GM12873 (cell line): Measurements from ENCODE around the gene C8B.

ENCODE experiments used
- TF ChIP-seq, protein P1 (sequence below): IDR thresholded peaks from 2 replicates; pipeline ENCODE4 v1.5.1; 2012; ENCODE audit warnings: low read depth, mild to moderate bottlenecking, moderate library complexity, low read length, control low read depth; ENCODE audit not compliant: insufficient read depth; ENCODE audit errors: missing control alignments

C8B gene

DNA sequence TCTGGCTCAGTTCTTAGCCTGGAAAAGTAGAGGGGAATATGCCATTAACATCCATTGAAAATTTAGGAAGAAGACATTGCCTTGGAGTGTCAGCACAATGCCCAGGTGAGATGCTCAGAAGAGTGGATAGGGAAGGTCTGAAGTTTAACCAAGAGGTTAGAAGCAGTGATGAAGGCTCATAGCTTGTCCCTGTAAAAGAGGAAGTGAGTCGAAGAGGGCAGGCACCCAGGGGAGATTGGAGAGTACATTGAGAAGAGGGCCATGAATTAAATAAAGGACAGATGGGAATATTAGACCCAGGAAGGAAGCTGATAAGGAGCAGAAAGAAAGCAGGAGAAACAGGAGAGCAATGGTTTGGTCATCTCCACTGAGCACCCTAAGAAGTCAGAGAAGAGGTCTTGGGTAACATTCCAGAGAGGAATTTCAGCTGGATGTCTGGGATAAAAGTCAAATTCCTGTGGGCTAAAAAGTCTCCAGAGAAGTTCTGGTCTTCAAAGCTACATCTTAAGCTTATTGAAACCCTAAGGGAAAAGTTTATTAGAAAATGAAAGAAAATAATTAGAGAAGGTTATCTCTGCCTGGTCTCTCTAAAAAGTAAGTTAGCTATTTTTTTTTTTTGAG lies 17.3 kb downstream of the C8B start:
- TF ChIP-seq, protein P1, sequence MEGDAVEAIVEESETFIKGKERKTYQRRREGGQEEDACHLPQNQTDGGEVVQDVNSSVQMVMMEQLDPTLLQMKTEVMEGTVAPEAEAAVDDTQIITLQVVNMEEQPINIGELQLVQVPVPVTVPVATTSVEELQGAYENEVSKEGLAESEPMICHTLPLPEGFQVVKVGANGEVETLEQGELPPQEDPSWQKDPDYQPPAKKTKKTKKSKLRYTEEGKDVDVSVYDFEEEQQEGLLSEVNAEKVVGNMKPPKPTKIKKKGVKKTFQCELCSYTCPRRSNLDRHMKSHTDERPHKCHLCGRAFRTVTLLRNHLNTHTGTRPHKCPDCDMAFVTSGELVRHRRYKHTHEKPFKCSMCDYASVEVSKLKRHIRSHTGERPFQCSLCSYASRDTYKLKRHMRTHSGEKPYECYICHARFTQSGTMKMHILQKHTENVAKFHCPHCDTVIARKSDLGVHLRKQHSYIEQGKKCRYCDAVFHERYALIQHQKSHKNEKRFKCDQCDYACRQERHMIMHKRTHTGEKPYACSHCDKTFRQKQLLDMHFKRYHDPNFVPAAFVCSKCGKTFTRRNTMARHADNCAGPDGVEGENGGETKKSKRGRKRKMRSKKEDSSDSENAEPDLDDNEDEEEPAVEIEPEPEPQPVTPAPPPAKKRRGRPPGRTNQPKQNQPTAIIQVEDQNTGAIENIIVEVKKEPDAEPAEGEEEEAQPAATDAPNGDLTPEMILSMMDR, result no peak

DNA sequence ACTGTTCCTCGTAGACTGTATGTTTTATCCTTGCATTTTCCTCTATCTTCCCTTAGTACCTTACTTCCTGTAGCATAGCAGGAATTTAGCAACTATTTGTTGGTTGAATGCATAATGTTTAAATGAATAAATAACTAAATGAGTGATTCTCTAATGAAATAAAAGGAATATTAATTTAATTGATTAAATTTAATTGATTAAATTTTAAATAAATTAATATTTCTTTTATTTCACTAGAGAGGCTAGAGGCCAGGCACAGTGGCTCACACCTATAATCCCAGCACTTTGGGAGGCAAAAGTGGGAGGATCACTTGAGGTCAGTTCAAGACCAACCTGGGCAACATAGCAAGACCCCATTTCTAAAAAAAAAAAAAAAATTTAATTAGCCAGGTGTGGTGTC lies 25.8 kb downstream of the C8B start:
- TF ChIP-seq, protein P1, result no peak

DNA sequence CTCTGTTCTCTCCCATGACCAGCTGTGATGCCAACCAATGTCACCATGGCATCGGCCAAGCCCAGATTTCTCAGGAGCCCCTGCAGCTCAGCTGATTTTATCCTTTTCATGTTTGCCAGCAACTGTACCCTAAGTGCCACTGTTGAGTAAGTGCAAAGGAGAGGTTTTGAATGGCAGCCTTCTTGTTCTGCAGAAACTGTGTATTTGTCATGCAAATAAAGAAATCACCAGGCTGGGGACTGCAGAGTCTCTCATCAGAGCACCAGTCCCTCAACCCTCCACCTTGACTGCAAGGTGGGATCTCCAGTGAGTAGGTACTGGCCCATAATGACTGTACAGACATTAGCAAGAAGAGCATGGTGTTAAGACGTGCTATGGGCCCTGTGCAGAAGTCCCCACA lies 26.6 kb downstream of the C8B start:
- TF ChIP-seq, protein P1, result no peak

DNA sequence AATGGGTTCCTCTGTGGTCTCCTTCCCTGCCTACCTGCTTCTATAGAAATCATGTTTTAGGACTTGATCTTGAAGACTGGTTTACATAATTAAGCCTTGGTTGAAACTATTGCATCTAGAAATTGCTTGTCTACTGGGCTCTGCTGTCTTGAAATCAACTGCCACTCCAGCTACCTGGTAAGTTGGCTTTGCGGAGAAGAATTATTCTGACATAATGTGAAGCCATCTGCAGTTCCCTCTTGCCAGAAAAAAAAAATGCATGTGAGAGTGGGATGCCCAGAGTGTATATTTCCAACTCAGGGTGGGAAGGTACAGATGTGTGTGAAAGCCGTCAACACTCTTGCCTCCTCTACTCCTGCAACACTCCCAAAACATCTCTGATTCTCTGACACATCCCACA lies 27.2 kb downstream of the C8B start:
- TF ChIP-seq, protein P1, result no peak

DNA sequence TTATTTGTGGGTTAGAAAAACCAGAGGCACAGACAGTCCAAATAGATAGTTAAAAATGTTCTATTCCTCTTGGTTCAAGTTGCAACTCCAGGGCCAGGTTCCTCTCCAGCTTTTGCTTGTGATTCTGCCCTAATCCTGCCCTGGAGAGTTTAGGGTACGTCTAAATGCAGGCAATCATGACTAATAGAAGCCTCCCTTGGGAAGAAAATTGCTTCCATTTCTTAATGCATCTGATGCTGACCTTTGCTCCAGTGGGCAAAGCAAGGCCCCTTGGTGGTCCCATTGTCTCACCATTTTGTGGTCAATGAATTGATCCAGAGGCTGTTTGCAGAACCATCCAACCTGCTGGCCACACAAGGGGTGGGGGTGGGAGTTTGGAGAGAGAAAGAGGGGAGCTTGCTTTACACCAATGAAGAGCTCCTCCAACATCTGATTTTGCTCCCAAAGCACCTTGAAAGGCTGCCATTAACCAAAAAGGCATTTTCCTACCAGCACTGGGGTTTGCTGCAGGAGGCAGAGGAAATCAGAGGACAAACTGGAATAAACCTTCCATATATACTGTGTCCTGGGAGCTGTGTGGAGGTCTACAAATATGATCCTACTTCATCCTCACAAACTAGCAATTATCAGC lies 31.3 kb downstream of the C8B start:
- TF ChIP-seq, protein P1, result no peak

DNA sequence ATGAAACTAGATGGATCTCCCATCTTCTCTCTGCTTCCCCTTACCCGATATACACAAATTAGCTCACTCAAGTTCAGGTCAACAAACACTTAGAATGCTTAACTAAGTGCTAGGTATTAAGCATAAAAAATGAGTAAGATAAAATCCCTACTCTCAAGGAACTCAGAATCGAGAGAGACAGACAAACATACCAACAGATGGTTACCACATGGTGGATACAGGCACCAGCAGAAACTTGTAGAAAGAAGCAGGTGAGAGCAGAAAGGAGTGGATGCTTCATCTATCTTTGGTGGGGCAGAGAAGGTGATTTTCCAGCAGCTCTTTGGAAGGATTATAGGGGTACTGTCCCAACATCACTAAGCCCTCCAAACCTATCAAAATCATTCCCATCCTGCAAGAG lies 32.2 kb downstream of the C8B start:
- TF ChIP-seq, protein P1, result no peak

DNA sequence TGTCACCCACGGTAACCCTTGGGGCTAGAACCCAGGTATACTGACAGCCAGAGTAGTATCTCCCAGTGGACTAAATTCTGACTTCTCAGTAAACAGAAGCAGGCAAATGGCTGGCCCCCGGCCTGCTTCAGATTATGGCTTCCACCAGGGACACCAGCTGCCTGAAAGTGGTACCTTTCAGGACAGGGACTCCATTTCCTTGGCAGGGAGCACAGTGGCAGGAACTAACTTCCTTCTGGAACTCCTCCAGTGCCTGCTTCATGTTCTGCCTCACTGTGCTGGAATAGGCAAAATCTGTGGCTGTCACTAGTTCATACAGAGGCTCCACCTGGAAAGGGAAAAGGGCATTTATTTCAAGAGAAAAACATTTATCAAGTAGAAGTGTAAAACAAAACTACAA lies 32.7 kb downstream of the C8B start:
- TF ChIP-seq, protein P1, result no peak

DNA sequence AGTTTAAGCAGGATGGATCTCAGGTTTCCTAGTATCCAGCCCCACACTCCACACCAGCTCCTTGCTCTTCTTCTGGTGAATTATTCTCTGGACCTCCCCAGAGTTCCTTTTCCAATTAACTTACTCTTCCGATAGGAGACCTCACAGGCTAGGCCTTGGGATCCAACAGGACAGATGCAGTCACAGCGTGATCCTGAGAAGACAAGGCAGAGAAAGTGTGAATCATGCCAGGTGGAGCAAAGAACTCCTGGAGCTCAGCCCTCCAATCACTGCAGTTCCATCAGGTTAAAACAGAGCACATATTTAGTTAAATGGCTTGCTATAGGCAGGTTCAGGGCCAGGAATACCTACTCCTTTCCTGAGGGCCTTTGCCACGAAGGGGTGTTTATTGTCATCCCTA lies 34.1 kb downstream of the C8B start:
- TF ChIP-seq, protein P1, result no peak
